HG03097 (cell line): Measurements from ENCODE around the gene DQX1.
"Not testable (repeated sequence)": the region's sequence is repeated elsewhere in the genome, so short reads cannot be mapped to it uniquely, and the experiment has no call there.

Source experiments
- ATAC-seq: cut with Tn5 transposase; IDR thresholded peaks from one replicate; pipeline ENCODE4 v1.9.1; 2021; ENCODE audit not compliant: unreplicated experiment, low FRiP score

DQX1 gene

GRCh38 chr2:74471332-74472065, 54.5 kb downstream of the DQX1 start:
- ATAC-seq = no peak

- ATAC-seq = not testable (repeated sequence)
These were observed 55.3 kb downstream of the DQX1 start for GRCh38 chr2:74470742-74471141.
